Esophagus squamous epithelium (tissue), 4 donors: ENCODE data around the gene GLG1.

Experiments
- CTCF ChIP-seq, 6 experiments: fragments of 450-650 bp in 4 of 6; fragments of 200-600 bp in 2 of 6; sonication (generic) in 2 of 6; IDR thresholded peaks; one replicate each; pipeline ENCODE4 v1.5.1; 2016 to 2019; ENCODE audit warnings: antibody characterized with exemption in 6 of 6, mild to moderate bottlenecking in 4 of 6, moderate library complexity in 4 of 6
- POLR2A ChIP-seq, 4 donors: fragments of 450-650 bp; IDR thresholded peaks; one replicate each; pipeline ENCODE4 v1.6.1; 2017; ENCODE audit warnings: antibody characterized with exemption in 4 of 4, mild to moderate bottlenecking in 4 of 4, moderate library complexity in 3 of 4

- TF ChIP-seq CTCF (IDR thresholded peaks at IDR 0.05) (no peak), POLR2A (IDR thresholded peaks at IDR 0.05) (no peak)
Measured at GRCh38 chr16:74635303-74635702, 28.4 kb upstream of the GLG1 start.
